ENCODE results near the gene TACSTD2.
"Not testable (repeated sequence)": the region's sequence is repeated elsewhere in the genome, so short reads cannot be mapped to it uniquely, and the experiment has no call there.

TACSTD2 gene

GRCh38 chr1:58561633-58562032, 15.4 kb downstream of the TACSTD2 start:
- DNase-seq = no peak

GRCh38 chr1:58555393-58555792, 21.7 kb downstream of the TACSTD2 start:
- DNase-seq = no peak

DNA sequence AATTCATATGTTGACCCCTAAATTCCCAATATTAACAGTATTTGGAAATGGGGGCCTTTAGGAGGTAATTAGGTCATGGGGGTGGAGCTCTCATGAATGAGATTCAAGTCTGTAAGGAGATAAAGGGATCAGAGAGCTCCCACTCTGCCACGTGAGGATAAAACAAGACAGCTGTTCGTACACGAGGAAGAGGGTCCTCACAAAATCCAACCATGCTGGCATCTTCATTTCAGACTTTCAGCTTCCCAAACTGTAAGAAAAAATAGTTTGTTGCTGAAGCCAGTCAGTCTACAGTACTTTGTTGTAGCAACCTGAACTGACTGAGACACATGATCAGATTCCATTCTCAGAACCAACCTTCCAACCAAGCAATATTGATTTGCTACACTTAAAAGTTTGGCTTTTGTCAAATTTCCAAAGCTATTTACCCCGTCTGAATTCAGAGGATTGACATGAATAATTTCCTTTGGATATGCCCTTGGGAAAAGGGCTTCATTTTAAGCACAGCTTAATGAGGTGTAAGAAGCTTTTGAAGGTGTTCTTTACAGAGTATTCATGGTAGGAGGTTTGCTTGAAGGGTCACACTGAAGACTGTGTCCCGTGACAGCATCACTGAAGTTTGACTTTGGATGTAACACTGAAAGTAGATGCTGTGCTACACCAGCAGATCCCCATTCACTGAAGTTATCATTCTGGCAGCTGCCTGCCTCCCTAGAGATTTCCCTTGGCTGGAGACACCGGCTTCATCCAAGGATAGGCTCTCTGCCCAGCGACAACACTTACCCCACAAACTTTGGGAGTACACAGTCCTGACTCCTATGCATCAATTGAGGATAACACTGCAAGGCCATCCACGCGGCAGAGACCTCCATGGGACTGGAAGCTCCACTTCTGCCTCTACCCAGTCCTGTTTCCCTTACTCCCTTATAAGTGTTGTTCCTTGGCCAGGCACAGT, 25.6 kb downstream of the TACSTD2 start:
- DNase-seq = no peak

DNA sequence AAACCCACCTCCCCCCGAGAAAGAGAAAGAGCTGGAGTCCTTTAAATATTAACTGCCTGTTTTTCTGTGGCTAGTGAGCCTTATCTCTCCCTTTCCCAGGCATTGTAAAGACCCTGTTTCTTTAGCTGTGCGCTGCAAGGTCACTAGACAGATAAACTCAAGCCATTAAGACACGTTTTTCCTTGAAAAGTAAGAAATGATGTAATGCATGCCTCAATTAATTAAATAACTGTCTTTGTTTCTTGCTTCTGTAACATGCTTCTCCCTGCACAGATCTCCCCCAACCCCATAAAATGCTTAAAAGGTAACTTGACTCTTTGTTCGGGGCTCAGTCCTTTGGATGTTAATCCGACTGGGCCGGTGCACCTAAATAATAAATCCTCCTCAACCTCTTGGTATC, 27.8 kb downstream of the TACSTD2 start:
- not testable (repeated sequence) for DNase-seq

- DNase-seq = no peak
Measured at GRCh38 chr1:58548371-58548770, 28.7 kb downstream of the TACSTD2 start.

- peak; percentile 97 to 98 for DNase-seq
Measured at GRCh38 chr1:58546520-58547308, 30.3 kb downstream of the TACSTD2 start, which contains the start of gene OMA1. Gene OMA1 (minus strand): TSS chr1:58546726. CDS start chr1:58539294, 7,432 bp downstream.

- peak; percentile 78 to 80 for DNase-seq
Measured at GRCh38 chr1:58545591-58546519, 31.2 kb downstream of the TACSTD2 start.

DNA sequence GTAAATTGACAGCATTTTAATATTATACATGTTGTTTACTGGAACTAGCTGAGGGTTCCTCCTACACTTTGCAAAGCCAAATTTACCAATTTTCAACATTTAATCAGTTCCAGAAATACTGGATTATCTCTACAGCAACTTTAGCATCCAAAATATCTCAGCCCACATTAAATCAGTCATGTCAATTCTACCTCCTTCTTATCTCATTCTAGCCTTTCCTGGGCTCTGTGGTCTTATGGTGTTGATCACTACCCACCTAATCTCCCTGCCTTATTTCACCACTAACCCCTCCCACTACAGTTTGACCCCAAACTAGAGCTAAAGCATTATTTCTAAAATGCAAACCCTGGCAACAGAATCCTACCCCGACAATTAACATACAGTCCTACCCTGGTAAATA, 33.8 kb downstream of the TACSTD2 start:
- no peak for DNase-seq

- no peak for DNase-seq
Measured at GRCh38 chr1:58539553-58539952, 37.5 kb downstream of the TACSTD2 start.

GRCh38 chr1:58538821-58539220, 38.2 kb downstream of the TACSTD2 start:
- DNase-seq = no peak

GRCh38 chr1:58531842-58532241, 45.2 kb downstream of the TACSTD2 start:
- DNase-seq = not testable (repeated sequence)

GRCh38 chr1:58529284-58529683, 47.8 kb downstream of the TACSTD2 start:
- DNase-seq = no peak

GRCh38 chr1:58528518-58528917, 48.5 kb downstream of the TACSTD2 start:
- no peak for DNase-seq

Data from activated CD4-positive, alpha-beta T cell treated with anti-CD3 and anti-CD28 coated beads, Interleukin-2, amount 50 U/mL, for 48 hours (primary cell).